GM13976 (cell line): ENCODE measurements around the gene FAM228B.

ENCODE experiments used
- DNase-seq: peaks from one replicate; pipeline ENCODE4 v3.0.0; 2012; ENCODE audit warnings: low spot score
- in situ Hi-C: fragments of 300-500 bp; cut with MboI; formaldehyde crosslinking; loops from one replicate; pipeline ENCODE4 v1.12.0; 2022; ENCODE audit warnings: low sequenced_read_pairs, mixed read lengths, inconsistent platforms; ENCODE audit not compliant: unreplicated experiment
- TF ChIP-seq, protein P1 (sequence below): IDR thresholded peaks from 2 replicates; pipeline ENCODE4 v1.5.1; 2012; ENCODE audit warnings: borderline replicate concordance, mild to moderate bottlenecking; ENCODE audit not compliant: insufficient read depth; ENCODE audit errors: extremely low read depth, missing control alignments, control extremely low read depth

Gene FAM228B

GRCh38 chr2:24206714-24207113 is 83.4 kb downstream of the FAM228B start:
- in situ Hi-C loops, result no loop called here
- TF ChIP-seq, protein P1, sequence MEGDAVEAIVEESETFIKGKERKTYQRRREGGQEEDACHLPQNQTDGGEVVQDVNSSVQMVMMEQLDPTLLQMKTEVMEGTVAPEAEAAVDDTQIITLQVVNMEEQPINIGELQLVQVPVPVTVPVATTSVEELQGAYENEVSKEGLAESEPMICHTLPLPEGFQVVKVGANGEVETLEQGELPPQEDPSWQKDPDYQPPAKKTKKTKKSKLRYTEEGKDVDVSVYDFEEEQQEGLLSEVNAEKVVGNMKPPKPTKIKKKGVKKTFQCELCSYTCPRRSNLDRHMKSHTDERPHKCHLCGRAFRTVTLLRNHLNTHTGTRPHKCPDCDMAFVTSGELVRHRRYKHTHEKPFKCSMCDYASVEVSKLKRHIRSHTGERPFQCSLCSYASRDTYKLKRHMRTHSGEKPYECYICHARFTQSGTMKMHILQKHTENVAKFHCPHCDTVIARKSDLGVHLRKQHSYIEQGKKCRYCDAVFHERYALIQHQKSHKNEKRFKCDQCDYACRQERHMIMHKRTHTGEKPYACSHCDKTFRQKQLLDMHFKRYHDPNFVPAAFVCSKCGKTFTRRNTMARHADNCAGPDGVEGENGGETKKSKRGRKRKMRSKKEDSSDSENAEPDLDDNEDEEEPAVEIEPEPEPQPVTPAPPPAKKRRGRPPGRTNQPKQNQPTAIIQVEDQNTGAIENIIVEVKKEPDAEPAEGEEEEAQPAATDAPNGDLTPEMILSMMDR, result no peak
- no peak for DNase-seq

DNA sequence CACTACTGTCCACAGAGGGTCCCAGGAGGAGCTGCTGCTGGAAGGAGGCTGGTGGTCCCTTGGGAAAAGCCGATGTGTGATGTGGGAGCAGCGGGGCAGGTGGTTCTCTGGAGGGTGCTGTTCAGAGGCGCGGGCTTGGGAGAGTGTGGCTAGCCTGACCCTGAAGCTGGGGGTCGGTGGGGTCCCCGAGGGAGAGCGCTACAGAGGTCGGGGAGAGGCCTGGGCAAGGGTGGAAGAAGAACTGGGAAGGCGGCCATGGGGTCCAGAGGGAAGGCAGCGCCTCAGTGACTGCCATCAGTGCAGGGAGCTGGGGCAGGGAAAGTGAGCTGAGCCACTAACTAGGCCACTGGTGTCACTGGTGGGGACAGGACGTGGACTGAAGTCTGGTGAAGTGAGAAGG is 84.1 kb downstream of the FAM228B start:
- DNase-seq, result no peak
- TF ChIP-seq, protein P1, result no peak
- in situ Hi-C loops, result no loop called here

GRCh38 chr2:24208490-24208889 is 85.2 kb downstream of the FAM228B start:
- in situ Hi-C loops, result no loop called here
- TF ChIP-seq, protein P1, result no peak
- no peak for DNase-seq

GRCh38 chr2:24209389-24210105 is 86.3 kb downstream of the FAM228B start:
- TF ChIP-seq, protein P1, result no peak
- in situ Hi-C loops, result no loop called here
- no peak for DNase-seq

- TF ChIP-seq, protein P1, result no peak
- no peak for DNase-seq
- in situ Hi-C loops, result no loop called here
Measured at GRCh38 chr2:24210106-24210455, 86.8 kb downstream of the FAM228B start.

DNA sequence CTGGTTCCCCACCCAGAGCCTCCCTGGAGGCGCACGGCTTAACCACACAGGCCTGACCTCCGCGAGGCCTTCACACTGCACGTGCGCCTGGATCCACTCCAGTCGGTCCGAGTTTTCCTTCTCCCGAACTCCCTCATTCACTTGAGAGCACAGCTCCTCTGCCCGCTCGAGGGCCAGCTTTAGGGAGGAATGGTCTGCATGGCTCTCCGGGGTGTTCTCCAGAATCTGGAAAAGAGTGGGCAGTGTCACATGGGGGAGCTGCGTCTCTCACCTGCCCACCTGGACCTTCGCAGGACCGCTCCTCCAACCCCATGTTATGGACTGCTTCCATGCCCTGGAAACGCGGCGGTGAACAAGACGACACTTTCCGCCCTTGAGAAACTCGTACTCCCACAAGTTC is 87.5 kb downstream of the FAM228B start:
- DNase-seq, result no peak
- in situ Hi-C loops, result no loop called here
- TF ChIP-seq, protein P1, result no peak
